Measurements from ENCODE around the gene PRPF8. TPM values are rescaled to one million over a fixed set of nuclear protein-coding genes. Genes with fewer than 3 reads are reported as not detected.

The PRPF8 gene
- total RNA-seq, 1 experiment from 2014 or later, result 103 TPM

GRCh38 chr17:1718362-1719165 lies 33.9 kb upstream of the PRPF8 start:
- Histone ChIP-seq H4K20me1 (ENCODE audit: low read length) (peaks cover 13% of the 10 kb centered on the region), H3K79me2 (ENCODE audit: low read length) (peaks cover 25% of the 10 kb centered on the region), H3K4me3 (ENCODE audit: low read length) (no peak overlapping the region), H3K9me2 (replicated peaks; ENCODE audit: low read length) (no peaks in the 10 kb centered on the region), H3K4me2 (ENCODE audit: low read length) (no peak overlapping the region), H3K27me3 (ENCODE audit: low read length) (no peaks in the 10 kb centered on the region), H3K36me3 (ENCODE audit: low read depth, low read length) (peaks cover 2% of the 10 kb centered on the region), H2AFZ (ENCODE audit: low read length) (no peak overlapping the region), H3K4me1 (ENCODE audit: insufficient read depth, low read length) (peaks cover 14% of the 10 kb centered on the region), H3K9ac (ENCODE audit: low read length) (no peak overlapping the region), H3F3A (ENCODE audit: low read length, unreplicated experiment) (no peaks in the 10 kb centered on the region), H3K9me3 (ENCODE audit: low read length) (no peaks in the 10 kb centered on the region), H3K27ac (ENCODE audit: low read length) (no peak overlapping the region)
- TF ChIP-seq EZH2 (IDR thresholded peaks at IDR 0.05; ENCODE audit: low read length, unreplicated experiment), result no peak
- TF ChIP-seq EZH2phosphoT487 (IDR thresholded peaks at IDR 0.05; ENCODE audit: borderline replicate concordance, low read length), result no peak
- TF ChIP-seq CTCF (conservative IDR thresholded peaks at IDR 0.05; ENCODE audit: low read depth, low read length), result no peak
- ATAC-seq, result no peak
- intact Hi-C loops (cut with micrococcal nuclease), result no loop called here
- no TSS peak for BruUV-seq (replicated peaks)
- POLR2A ChIA-PET (ENCODE audit: unreplicated experiment), result interaction anchor here (0.5 kb wide), 1 partner anchor 140 kb away, joined by 9 read pairs; no protein-coding TSS in a partner anchor
- no peak for DNase-seq
- CTCF ChIA-PET, result no interaction called here

- H3K9me2 ChIP-seq (replicated peaks; ENCODE audit: low read length), result no peaks in the 10 kb centered on the region
- CTCF ChIA-PET, result interaction anchor here (0.6 to 2.0 kb wide), 3 partner anchors 67 to 145 kb away, joined by 5 to 15 read pairs (median 5); no protein-coding TSS in a partner anchor
- DNase-seq (peak; percentile 95), ATAC-seq (peak; percentile 64)
- peak overlapping the region; percentile 69 for H2AFZ ChIP-seq (ENCODE audit: low read length)
- H3K4me2 ChIP-seq (ENCODE audit: low read length), result peak overlapping the region; percentile 86
- H3K4me1 ChIP-seq (ENCODE audit: insufficient read depth, low read length), result peaks cover 27% of the 10 kb centered on the region
- no TSS peak for BruUV-seq (replicated peaks)
- intact Hi-C loops (cut with micrococcal nuclease), result loop anchor here (2.0 kb wide), 1 partner anchor 68 kb away; the partner anchor contains the start of gene RILP
- TF ChIP-seq EZH2 (IDR thresholded peaks at IDR 0.05; ENCODE audit: low read length, unreplicated experiment) (no peak), CTCF (conservative IDR thresholded peaks at IDR 0.05; ENCODE audit: low read depth, low read length) (no peak), EZH2phosphoT487 (IDR thresholded peaks at IDR 0.05; ENCODE audit: borderline replicate concordance, low read length) (no peak)
- peaks cover 15% of the 10 kb centered on the region for H3K36me3 ChIP-seq (ENCODE audit: low read depth, low read length)
- peaks cover 39% of the 10 kb centered on the region for H3K79me2 ChIP-seq (ENCODE audit: low read length)
- no peaks in the 10 kb centered on the region for H3K9me3 ChIP-seq (ENCODE audit: low read length)
- peak overlapping the region; percentile 99 for H3K9ac ChIP-seq (ENCODE audit: low read length)
- no peaks in the 10 kb centered on the region for H3K27me3 ChIP-seq (ENCODE audit: low read length)
- POLR2A ChIA-PET (ENCODE audit: unreplicated experiment), result interaction anchor here (0.5 to 1.6 kb wide), 6 partner anchors 62 to 216 kb away, joined by 3 to 18 read pairs (median 4); partner anchors contain the start of gene RILP
- H3K27ac ChIP-seq (ENCODE audit: low read length), result peak overlapping the region; percentile 100
- H4K20me1 ChIP-seq (ENCODE audit: low read length), result peaks cover 27% of the 10 kb centered on the region
- peaks cover 2% of the 10 kb centered on the region for H3F3A ChIP-seq (ENCODE audit: low read length, unreplicated experiment)
- H3K4me3 ChIP-seq (ENCODE audit: low read length), result peak overlapping the region; percentile 79
Measured at GRCh38 chr17:1716912-1717695, 32.4 kb upstream of the PRPF8 start.

Data from PC-3 (cell line).